ENCODE measurements around the gene RALY.
"Not testable (repeated sequence)": the region's sequence is repeated elsewhere in the genome, so short reads cannot be mapped to it uniquely, and the experiment has no call there.

The RALY gene

DNA sequence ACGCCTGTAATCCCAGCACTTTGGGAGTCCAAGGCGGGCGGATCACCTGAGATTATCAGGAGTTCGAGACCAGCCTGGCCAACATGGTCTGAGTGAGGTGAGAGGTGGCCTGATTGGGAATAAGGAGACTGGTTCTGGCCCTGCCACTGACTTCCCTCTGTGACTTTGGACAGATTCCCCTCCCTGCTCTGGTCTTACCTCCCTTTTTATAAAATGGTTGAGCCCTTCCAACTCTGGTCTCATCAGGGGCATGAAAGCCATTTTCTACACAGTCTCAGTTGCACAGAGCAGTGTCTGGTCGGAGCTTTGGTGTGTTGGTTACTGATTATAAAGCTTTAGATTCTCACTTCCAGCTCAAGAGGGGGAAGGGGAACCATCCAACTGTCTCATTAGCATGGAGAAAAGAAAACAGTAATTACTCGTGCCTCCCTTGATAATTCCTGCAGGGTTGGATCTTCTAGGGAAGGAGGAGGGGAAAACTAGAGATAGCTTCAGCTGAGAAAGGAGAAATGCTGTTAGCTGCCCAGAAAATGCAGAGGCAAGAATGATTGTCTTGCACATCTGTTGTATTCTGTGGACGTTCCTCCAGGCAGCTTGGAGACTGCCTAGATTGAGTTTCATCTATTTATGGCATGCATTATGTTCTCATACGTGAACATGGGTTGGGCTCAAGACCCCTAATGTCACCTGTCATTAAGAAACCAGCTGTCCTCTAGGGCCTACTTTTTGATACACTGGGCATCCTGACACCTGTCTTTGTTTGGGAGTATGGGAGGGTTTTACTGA, 30.4 kb downstream of the RALY start:
- Histone ChIP-seq H3K36me3 (ENCODE audit: low read depth) (peaks cover 7% of the 10 kb centered on the region; the same call in 1 of the 2 replicates), H3K27ac (ENCODE audit: poor library complexity, severe bottlenecking) (no peak overlapping the region), H3K4me1 (ENCODE audit: insufficient read depth, poor library complexity, severe bottlenecking) (peaks cover 8% of the 10 kb centered on the region), H3K27me3 (ENCODE audit: insufficient read depth, poor library complexity, severe bottlenecking) (no peaks in the 10 kb centered on the region), H3K4me3 (ENCODE audit: severe bottlenecking) (no peak overlapping the region), H3K9me3 (ENCODE audit: severe bottlenecking) (no peaks in the 10 kb centered on the region)
- TF ChIP-seq, protein P1, sequence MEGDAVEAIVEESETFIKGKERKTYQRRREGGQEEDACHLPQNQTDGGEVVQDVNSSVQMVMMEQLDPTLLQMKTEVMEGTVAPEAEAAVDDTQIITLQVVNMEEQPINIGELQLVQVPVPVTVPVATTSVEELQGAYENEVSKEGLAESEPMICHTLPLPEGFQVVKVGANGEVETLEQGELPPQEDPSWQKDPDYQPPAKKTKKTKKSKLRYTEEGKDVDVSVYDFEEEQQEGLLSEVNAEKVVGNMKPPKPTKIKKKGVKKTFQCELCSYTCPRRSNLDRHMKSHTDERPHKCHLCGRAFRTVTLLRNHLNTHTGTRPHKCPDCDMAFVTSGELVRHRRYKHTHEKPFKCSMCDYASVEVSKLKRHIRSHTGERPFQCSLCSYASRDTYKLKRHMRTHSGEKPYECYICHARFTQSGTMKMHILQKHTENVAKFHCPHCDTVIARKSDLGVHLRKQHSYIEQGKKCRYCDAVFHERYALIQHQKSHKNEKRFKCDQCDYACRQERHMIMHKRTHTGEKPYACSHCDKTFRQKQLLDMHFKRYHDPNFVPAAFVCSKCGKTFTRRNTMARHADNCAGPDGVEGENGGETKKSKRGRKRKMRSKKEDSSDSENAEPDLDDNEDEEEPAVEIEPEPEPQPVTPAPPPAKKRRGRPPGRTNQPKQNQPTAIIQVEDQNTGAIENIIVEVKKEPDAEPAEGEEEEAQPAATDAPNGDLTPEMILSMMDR (IDR thresholded peaks at IDR 0.05; ENCODE audit: poor library complexity, severe bottlenecking), result no peak
- ATAC-seq (ENCODE audit: low read depth) (no peak), DNase-seq (ENCODE audit: low spot score) (no peak)

DNA sequence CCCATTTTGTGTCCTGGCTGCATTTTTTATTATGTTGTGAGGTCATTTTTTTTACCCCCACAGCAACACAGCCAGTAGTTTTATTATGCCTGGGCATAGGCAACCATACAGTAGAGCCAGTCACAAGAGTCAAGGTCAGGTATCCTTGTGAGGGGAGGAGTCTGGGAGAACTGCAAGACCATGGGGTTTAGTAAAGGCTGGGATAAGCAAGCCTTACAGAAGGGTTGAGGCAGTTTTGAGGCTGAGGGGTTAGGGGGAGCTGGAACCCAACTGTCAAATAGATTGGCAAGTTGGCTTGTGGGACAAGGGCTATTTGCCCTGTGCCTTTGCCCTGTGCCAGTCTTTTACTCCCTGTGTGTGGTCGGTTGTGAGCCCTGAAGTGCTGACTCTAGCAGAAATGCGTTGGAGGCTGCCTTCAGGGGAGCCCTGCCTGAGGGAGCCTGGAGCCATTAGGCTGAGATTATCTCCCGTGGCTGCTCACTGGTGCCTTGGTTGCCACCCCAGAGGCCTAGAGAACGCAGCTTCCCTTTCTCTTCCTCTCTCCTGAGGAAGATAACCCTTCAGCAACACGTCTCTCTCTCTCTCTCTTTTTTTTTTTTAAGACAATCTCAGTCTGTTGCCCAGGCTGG, 31.1 kb downstream of the RALY start:
- Histone ChIP-seq H3K36me3 (ENCODE audit: low read depth) (peaks cover 8% of the 10 kb centered on the region; the same call in 1 of the 2 replicates), H3K9me3 (ENCODE audit: severe bottlenecking) (no peaks in the 10 kb centered on the region), H3K4me3 (ENCODE audit: severe bottlenecking) (no peak overlapping the region), H3K27me3 (ENCODE audit: insufficient read depth, poor library complexity, severe bottlenecking) (no peaks in the 10 kb centered on the region), H3K4me1 (ENCODE audit: insufficient read depth, poor library complexity, severe bottlenecking) (peaks cover 7% of the 10 kb centered on the region), H3K27ac (ENCODE audit: poor library complexity, severe bottlenecking) (no peak overlapping the region)
- DNase-seq (ENCODE audit: low spot score) (no peak), ATAC-seq (ENCODE audit: low read depth) (no peak)
- TF ChIP-seq, protein P1 (IDR thresholded peaks at IDR 0.05; ENCODE audit: poor library complexity, severe bottlenecking), result no peak

DNA sequence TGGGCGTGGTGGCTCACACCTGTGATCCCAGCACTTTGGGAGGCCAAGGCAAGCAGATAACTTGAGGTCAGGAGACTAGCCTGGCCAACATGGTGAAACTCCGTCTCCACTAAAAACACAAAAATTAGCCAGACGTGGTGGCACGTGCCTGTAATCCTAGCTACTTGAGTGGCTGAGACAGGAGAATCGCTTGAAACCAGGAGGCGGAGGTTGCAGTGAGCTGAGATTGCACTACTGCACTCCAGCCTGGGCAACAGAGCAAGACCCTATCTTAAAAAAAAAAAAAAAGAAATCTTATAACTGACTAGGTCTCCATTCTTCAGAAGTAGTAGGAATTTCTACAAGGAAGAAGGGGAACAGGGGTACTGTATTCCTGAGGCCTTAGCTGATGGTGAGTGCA, 34.3 kb downstream of the RALY start:
- H3K27ac ChIP-seq (ENCODE audit: poor library complexity, severe bottlenecking); ATAC-seq (ENCODE audit: low read depth): not testable (repeated sequence)
- peaks cover 22% of the 10 kb centered on the region for H3K36me3 ChIP-seq (ENCODE audit: low read depth)

DNA sequence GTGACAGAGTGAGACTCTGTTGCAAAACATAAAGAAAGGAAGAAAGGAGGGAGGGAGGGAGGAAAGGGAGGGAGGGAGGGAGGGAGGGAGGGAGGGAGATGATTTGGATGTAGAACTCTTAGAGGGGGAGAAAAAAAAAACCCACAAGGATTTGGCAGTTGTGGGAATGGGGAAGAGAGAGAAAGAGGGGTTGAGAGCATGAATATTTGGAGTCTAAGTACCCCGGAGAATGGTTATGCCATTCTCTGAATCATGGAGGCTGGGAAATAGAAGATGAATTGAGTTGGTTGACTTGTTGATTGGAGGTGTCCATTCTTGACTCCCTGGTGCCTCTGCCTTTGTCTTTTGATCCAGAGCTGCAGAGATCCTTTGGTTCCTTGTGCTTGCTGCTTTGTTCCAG, 35.7 kb downstream of the RALY start:
- ATAC-seq (ENCODE audit: low read depth) (no peak), DNase-seq (ENCODE audit: low spot score) (no peak)
- Histone ChIP-seq H3K27me3 (ENCODE audit: insufficient read depth, poor library complexity, severe bottlenecking) (no peaks in the 10 kb centered on the region), H3K4me3 (ENCODE audit: severe bottlenecking) (no peak overlapping the region), H3K36me3 (ENCODE audit: low read depth) (peaks cover 30% of the 10 kb centered on the region), H3K4me1 (ENCODE audit: insufficient read depth, poor library complexity, severe bottlenecking) (no peaks in the 10 kb centered on the region), H3K27ac (ENCODE audit: poor library complexity, severe bottlenecking) (no peak overlapping the region), H3K9me3 (ENCODE audit: severe bottlenecking) (no peaks in the 10 kb centered on the region)
- TF ChIP-seq, protein P1 (IDR thresholded peaks at IDR 0.05; ENCODE audit: poor library complexity, severe bottlenecking), result no peak

More for the DNA sequence above, 34.3 kb downstream of the RALY start:
- DNase-seq (ENCODE audit: low spot score); H3K4me1 ChIP-seq (ENCODE audit: insufficient read depth, poor library complexity, severe bottlenecking); H3K9me3 ChIP-seq (ENCODE audit: severe bottlenecking); H3K4me3 ChIP-seq (ENCODE audit: severe bottlenecking); H3K27me3 ChIP-seq (ENCODE audit: insufficient read depth, poor library complexity, severe bottlenecking): not testable (repeated sequence)

DNA sequence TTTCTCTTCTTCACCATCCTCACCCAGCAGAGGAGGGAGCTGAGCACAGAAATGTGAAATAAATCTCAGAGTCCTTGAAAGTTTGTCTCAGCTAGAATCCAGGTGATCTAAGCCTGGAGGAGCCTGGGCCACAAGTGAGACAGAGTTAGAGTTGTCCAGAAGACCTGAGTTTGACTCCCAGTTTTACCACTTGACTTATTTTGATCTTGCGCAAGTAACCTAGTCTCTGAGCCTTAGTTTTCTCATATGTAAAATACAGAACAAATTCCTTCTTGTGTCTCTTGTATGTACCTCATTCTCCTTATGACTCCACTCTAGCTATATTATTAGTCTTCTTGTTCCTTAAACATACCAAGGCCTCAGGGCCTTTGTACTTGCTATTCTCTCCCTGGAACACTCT, 36.7 kb downstream of the RALY start:
- Histone ChIP-seq H3K4me1 (ENCODE audit: insufficient read depth, poor library complexity, severe bottlenecking) (no peaks in the 10 kb centered on the region), H3K36me3 (ENCODE audit: low read depth) (peaks cover 35% of the 10 kb centered on the region)
- ATAC-seq (ENCODE audit: low read depth), result no peak

More for the DNA sequence above, 36.7 kb downstream of the RALY start:
- TF ChIP-seq, protein P1 (IDR thresholded peaks at IDR 0.05; ENCODE audit: poor library complexity, severe bottlenecking), result no peak
- H3K27ac ChIP-seq (ENCODE audit: poor library complexity, severe bottlenecking), result no peak overlapping the region
- H3K9me3 ChIP-seq (ENCODE audit: severe bottlenecking), result no peaks in the 10 kb centered on the region
- H3K27me3 ChIP-seq (ENCODE audit: insufficient read depth, poor library complexity, severe bottlenecking), result no peaks in the 10 kb centered on the region
- no peak for DNase-seq (ENCODE audit: low spot score)
- H3K4me3 ChIP-seq (ENCODE audit: severe bottlenecking), result no peak overlapping the region
